GM21529 (cell line): Measurements from ENCODE around the gene ZNF438.
"Not testable (repeated sequence)": the region's sequence is repeated elsewhere in the genome, so short reads cannot be mapped to it uniquely, and the experiment has no call there.

Experiments used
- ATAC-seq: cut with Tn5 transposase; IDR thresholded peaks from one replicate; pipeline ENCODE4 v1.9.1; 2021; ENCODE audit not compliant: unreplicated experiment

ZNF438 gene, protein sequence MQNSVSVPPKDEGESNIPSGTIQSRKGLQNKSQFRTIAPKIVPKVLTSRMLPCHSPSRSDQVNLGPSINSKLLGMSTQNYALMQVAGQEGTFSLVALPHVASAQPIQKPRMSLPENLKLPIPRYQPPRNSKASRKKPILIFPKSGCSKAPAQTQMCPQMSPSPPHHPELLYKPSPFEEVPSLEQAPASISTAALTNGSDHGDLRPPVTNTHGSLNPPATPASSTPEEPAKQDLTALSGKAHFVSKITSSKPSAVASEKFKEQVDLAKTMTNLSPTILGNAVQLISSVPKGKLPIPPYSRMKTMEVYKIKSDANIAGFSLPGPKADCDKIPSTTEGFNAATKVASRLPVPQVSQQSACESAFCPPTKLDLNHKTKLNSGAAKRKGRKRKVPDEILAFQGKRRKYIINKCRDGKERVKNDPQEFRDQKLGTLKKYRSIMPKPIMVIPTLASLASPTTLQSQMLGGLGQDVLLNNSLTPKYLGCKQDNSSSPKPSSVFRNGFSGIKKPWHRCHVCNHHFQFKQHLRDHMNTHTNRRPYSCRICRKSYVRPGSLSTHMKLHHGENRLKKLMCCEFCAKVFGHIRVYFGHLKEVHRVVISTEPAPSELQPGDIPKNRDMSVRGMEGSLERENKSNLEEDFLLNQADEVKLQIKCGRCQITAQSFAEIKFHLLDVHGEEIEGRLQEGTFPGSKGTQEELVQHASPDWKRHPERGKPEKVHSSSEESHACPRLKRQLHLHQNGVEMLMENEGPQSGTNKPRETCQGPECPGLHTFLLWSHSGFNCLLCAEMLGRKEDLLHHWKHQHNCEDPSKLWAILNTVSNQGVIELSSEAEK

GRCh38 chr10:31031558-31032257 is at the start of gene ZNF438:
ZNF438 (minus strand) TSS chr10:31031865; CDS start chr10:30877034, 154,831 bp downstream.
- ATAC-seq = peak; percentile 82

DNA sequence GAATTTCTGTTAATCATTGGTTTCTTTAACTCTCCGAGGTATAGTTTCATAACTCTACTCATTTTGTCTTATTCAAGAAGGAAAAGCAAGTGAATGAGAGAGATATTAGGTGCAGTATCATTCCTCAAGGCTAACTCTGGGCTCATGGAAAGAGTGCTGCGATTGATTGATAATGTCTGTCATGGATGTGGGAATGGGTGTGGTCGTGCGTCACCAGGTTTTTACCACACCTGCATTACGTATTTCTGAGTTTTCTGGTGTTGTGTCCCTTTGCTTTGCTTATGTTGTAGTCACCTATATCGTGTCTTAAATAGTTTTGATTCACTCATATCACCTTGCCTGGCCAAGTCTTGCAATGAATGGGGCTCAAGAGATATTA is 44.9 kb upstream of the ZNF438 start:
- ATAC-seq = no peak

- ATAC-seq = no peak
Measured at GRCh38 chr10:31075881-31076609, 44.4 kb upstream of the ZNF438 start.

DNA sequence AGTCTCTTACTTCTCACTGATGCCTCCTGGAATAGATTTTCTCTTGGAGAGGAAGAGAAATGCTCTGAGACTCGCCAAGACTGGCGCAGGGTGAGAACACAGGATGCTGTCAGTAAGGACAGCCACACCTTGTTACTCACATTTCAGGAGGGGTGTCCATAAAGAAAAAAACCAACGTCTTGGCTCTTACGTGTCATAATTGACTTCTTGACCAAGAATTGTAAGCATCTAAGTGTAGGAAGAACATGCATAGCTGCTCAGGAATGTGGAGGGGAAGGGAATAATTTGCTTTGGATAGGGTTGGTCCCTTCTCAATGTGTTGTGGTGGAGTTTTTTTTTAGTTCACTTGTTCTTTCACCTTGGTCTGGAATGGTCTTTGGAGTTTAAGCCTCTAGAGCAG is 43.8 kb upstream of the ZNF438 start:
- no peak for ATAC-seq

GRCh38 chr10:31074722-31075086 is 43.0 kb upstream of the ZNF438 start:
- ATAC-seq = no peak

DNA sequence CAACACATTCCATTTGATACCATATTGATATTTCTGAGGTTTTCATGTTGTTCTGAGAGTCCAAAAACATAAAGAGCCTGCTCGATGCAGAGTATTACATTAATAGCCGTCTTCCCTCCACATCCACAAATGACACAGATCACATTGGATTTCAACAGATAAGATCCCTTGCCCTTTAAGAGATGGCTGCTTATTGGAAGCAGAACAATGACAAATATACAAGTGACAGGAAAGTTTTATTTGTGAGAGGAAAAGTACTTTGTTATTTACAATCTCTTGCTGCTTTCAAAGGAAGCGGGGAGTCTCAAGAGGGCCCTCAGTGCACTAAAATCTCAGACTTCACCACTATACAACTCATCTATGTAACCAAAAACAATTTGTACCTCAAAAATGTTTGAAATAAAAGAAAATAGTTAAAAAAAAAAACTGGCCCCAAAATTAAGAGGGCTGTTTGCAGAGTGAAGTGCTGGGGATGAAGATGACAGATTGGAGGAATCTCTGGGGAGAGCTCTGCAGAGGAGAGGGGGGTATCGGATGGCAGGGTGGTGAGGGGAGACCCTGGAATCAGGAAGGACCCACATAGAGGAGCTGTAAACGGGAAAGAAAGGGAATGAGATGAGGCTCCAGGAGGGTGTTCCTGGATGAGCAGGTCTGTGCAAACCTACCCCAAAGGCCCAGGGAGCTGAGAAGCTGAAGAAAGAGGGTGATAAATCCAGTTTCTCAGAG is 42.5 kb upstream of the ZNF438 start:
- no peak for ATAC-seq

DNA sequence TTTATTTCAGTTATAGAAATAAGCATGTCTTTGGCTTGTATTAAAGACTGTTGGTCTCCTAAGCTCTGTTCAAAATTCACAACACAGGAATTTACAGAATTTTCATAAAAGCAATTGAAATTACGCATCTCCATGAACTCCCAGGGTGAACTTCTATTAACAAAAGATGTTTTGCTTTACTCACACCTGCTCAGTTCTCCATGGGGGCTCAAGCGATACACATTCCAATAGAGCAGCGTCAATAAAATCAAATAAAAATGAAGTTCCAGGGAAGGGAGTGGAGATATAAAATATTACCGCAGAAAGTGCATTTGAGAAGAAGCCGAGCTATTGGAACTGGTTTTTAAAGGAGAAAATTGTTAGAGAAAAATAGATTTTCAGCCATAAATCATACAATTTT is 41.5 kb upstream of the ZNF438 start:
- ATAC-seq = no peak

GRCh38 chr10:31072451-31072850 is 40.8 kb upstream of the ZNF438 start:
- no peak for ATAC-seq

DNA sequence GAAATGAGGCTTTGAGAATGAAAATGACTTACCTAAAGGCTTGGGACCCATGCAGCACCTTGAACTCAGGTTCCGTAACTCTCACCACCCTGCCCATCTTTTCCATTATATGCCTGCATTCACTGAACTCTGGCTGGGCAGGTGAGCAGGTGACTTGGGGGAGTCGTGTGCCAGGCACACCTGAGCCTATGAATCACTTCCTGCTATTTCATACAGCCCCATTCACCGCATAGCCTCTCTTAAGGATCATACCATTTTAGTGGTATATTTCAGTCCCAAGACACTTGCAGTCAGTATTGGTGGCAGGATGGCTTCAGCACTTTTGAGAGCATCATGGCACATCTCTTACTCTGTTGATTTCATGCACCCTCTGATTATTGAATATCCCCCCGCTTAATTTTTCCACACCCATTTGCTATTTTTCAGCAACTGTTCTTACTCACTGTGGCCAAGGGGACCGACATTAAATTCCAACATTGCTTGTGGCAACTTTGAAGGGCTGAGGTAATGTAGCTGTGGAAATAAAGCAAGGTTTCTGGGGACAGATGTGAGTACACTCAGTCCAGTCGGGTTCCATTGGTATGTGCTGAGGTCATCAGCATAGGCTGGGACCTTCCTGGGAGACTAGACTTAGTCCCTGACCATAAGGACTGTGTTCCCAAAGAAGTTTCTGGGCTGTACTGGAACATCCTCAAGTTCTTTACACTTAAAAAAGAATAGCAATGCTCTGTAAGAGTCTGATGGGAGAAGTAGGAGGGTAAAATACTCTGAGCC is 39.8 kb upstream of the ZNF438 start:
- ATAC-seq = no peak

- ATAC-seq = no peak
Measured at GRCh38 chr10:31070691-31071090, 39.0 kb upstream of the ZNF438 start.

DNA sequence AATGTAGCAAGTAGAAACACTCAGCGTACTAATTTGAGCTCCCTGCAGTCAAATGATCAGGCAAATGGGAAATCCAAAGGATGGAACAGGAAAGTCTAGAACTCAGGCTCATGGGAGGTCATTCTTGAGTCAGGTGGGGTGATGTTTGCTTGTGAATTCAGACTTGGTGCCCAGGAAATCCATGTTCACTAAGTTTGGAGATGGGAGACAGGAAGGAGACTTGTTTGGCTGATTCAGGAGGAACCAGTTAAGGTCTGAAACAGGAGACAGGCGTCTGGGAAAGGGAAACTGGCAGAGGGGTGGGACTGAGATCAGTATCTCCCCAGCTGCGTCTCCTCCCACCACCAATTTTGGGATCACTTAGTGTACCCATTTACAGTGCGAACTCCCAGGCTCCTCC is 38.4 kb upstream of the ZNF438 start:
- ATAC-seq = no peak

DNA sequence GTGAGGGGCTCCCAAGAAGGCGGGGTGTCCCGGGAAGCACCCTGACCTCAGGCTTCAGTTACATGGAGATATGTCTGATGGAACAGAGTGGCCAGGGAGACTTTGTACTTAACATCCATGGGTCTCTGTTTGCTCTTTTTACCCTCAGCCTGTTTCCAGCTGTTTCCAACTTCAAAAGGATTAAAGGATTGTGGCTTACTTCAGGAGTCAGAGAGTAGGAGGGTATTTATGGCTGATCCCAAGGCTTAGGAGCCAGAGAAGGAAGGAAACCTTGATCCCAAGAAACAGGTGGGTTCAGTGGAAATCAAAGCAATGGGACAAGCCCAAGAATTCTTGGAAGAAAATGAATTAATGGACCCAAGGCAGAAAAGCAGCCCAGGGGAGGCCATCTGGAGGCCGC is 37.7 kb upstream of the ZNF438 start:
- ATAC-seq = no peak

GRCh38 chr10:31064348-31064747 is 32.7 kb upstream of the ZNF438 start:
- no peak for ATAC-seq

DNA sequence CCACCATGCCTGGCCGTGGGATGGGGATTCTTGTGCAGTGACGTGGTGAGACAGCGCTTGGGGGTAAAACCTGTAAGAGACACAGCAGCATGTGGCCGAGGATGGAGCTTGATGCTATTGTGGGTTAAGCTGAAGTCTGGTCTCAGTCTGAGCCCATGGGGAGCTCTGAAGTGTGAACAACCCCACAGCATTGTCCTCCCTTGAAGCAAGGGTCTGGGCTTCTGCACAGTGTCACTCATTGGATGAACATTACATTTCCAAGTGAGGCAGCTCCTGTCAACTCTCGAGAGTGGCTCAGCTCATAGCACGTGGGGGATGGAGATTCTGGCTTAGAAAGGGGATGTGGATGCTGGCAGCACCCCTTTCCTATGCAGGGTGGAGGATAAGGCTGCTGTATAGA is 32.2 kb upstream of the ZNF438 start:
- ATAC-seq = no peak

DNA sequence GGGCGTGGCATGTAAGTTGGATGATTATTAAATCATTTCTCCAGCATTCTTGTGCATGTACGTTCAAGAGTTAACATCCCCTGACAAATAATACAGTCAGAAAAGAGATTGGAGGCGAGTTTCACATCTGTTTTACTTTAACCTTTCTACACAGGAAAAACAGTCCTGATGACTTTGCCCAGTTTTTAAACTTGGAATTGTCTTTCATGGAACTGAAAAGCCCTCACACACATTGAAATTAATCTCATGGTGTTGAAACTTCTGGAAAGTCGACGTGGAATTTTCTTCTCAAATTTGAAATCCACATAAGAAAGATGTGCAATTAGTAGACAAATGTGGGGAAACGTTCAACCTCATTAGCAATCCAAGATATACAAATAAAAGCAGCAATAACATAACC is 31.2 kb upstream of the ZNF438 start:
- ATAC-seq = no peak

- no peak for ATAC-seq
Measured at GRCh38 chr10:31061941-31062340, 30.3 kb upstream of the ZNF438 start.

DNA sequence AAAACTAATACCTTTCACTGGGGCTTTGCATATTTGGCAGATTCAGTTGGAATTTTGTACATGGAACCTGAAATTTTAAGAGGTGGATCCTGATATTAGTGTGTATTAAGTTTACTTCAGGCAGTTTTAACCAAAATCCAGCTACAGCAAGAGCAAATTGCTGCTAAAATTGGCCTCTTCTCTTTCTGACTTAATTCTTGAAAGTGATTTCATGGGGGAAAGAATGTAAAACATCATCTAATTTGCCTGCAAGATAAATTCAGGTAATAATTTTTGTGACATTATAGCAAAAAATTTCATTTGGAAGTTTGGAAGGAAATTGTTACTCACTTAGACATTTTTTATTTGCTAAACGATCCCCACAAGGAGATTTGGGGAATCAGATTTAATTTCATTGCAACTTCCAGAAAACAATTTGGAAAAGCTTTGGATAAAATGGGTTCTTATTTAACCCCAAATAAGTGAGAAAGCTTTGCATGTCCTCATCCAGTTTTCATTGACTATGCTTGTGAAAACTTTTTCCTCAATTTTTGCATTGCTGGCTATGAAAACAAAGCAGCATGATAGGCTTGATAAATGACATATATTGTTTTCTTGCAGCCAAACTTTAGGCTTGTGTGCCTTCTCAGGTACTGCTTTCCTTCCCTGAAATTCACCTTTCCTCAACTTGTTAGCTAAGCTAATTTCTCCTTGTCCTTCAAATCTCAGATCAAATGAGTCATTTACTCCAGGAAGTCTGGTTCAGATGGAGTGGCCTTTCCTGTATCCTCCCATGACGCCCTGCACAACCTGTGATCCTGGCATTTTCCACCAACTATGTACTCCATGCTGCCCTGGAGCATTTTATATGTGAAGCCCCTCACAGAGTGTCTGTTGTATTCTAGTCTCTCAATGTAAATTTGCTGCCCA is 27.4 kb upstream of the ZNF438 start:
- no peak for ATAC-seq

- not testable (repeated sequence) for ATAC-seq
Measured at GRCh38 chr10:31056678-31057077, 25.0 kb upstream of the ZNF438 start.
